Thymus (tissue), 11 donors: Measurements from ENCODE around the gene PRIMA1. TPM values are rescaled to one million over a fixed set of nuclear protein-coding genes. Genes with fewer than 3 reads are reported as not detected.

Experiments
- DNase-seq, 9 donors: peaks; one replicate each; pipeline ENCODE4 v3.0.0-alpha.2; 2013; ENCODE audit warnings: low spot score in 9 of 9, low read depth in 6 of 9, missing footprints in 1 of 9
- H3K27ac ChIP-seq, 2 donors: one replicate each; pipeline ENCODE4 v1.5.1; 2013; ENCODE audit warnings: control low read depth in 1 of 2, low read depth in 1 of 2, low read length in 1 of 2, mild to moderate bottlenecking in 1 of 2, moderate library complexity in 1 of 2
- H3K27me3 ChIP-seq, 2 donors: one replicate each; pipeline ENCODE4 v1.5.1; 2013; ENCODE audit warnings: low read length in 1 of 2; ENCODE audit not compliant: control insufficient read depth in 2 of 2, insufficient read depth in 1 of 2
- H3K36me3 ChIP-seq, 2 donors: one replicate each; pipeline ENCODE4 v1.5.1; 2013; ENCODE audit warnings: low read length in 1 of 2, mild to moderate bottlenecking in 1 of 2, moderate library complexity in 1 of 2; ENCODE audit not compliant: control insufficient read depth in 2 of 2, insufficient read depth in 2 of 2
- H3K4me1 ChIP-seq, 2 donors: one replicate each; pipeline ENCODE4 v1.5.1; 2013; ENCODE audit warnings: low read length in 2 of 2; ENCODE audit not compliant: control insufficient read depth in 2 of 2, insufficient read depth in 2 of 2
- H3K4me3 ChIP-seq, 2 donors: one replicate each; pipeline ENCODE4 v1.5.1; 2013; ENCODE audit warnings: low read length in 2 of 2, control low read depth in 1 of 2, mild to moderate bottlenecking in 1 of 2
- H3K9me3 ChIP-seq, 2 donors: one replicate each; pipeline ENCODE4 v1.5.1; 2013; ENCODE audit warnings: low read length in 1 of 2, mild to moderate bottlenecking in 1 of 2; ENCODE audit not compliant: control insufficient read depth in 2 of 2, insufficient read depth in 1 of 2
- WGBS: extraction: QIAGEN DNeasy Blood & Tissue Kit; methylation state at CpG from one replicate; pipeline ENCODE4 v1.1.7; 2013; 5-methylcytosine and 5-hydroxymethylcytosine counted together
- polyA plus RNA-seq: library from polyadenylated mRNA; stranded (reverse); fragments of 200-250 nt; gene quantifications from one replicate; pipeline ENCODE4 v1.2.3, GENCODE V29; 2013
- total RNA-seq: library from RNA; stranded (reverse); fragments of 120-200 nt; gene quantifications from one replicate; pipeline ENCODE4 v1.2.4, GENCODE V29; 2013
- donor health status: healthy.

PRIMA1 gene
- total and polyA plus RNA-seq, 2 donors, result 0.09 to 0.84 TPM

GRCh38 chr14:93775158-93775557, 13.1 kb downstream of the PRIMA1 start:
- no peak for DNase-seq
- Histone ChIP-seq H3K27ac (no peak overlapping the region), H3K27me3 (no peaks in the 10 kb centered on the region), H3K9me3 (no peaks in the 10 kb centered on the region), H3K4me1 (no peaks in the 10 kb centered on the region), H3K4me3 (no peak overlapping the region), H3K36me3 (no peaks in the 10 kb centered on the region)
- 89% methylated on average over 2 of the region's 2 CpGs for WGBS

GRCh38 chr14:93772263-93772662, 16.0 kb downstream of the PRIMA1 start:
- no peaks in the 10 kb centered on the region for H3K27me3 ChIP-seq
- H3K4me3 ChIP-seq, result no peak overlapping the region
- no peak for DNase-seq
- no peaks in the 10 kb centered on the region for H3K4me1 ChIP-seq
- no peaks in the 10 kb centered on the region for H3K9me3 ChIP-seq
- H3K27ac ChIP-seq, result no peak overlapping the region
- WGBS, result 89% methylated on average over 5 of the region's 5 CpGs
- no peaks in the 10 kb centered on the region for H3K36me3 ChIP-seq

GRCh38 chr14:93765970-93766369, 22.3 kb downstream of the PRIMA1 start:
- H3K4me1 ChIP-seq, result no peaks in the 10 kb centered on the region
- no peaks in the 10 kb centered on the region for H3K9me3 ChIP-seq
- DNase-seq, result no peak
- H3K4me3 ChIP-seq, result no peak overlapping the region
- H3K36me3 ChIP-seq, result no peaks in the 10 kb centered on the region
- no peak overlapping the region for H3K27ac ChIP-seq
- H3K27me3 ChIP-seq, result no peaks in the 10 kb centered on the region
- 80% methylated on average over 3 of the region's 3 CpGs for WGBS

GRCh38 chr14:93765155-93765554, 23.1 kb downstream of the PRIMA1 start:
- no peaks in the 10 kb centered on the region for H3K36me3 ChIP-seq
- DNase-seq, result no peak
- no peaks in the 10 kb centered on the region for H3K27me3 ChIP-seq
- no peaks in the 10 kb centered on the region for H3K9me3 ChIP-seq
- no peak overlapping the region for H3K4me3 ChIP-seq
- no peaks in the 10 kb centered on the region for H3K4me1 ChIP-seq
- 86% methylated on average over 4 of the region's 4 CpGs for WGBS
- H3K27ac ChIP-seq, result no peak overlapping the region

GRCh38 chr14:93764211-93764659, 24.1 kb downstream of the PRIMA1 start:
- no peaks in the 10 kb centered on the region for H3K4me1 ChIP-seq

GRCh38 chr14:93759719-93760307, 28.5 kb downstream of the PRIMA1 start:
- Histone ChIP-seq H3K27ac (no peak overlapping the region), H3K4me3 (no peak overlapping the region), H3K27me3 (peaks cover 0 to 3% of the 10 kb centered on the region in 2 donors), H3K9me3 (no peaks in the 10 kb centered on the region), H3K36me3 (no peaks in the 10 kb centered on the region), H3K4me1 (no peaks in the 10 kb centered on the region)
- 8% methylated on average over 15 of the region's 15 CpGs for WGBS
- DNase-seq, result no peak

More at GRCh38 chr14:93764211-93764659, 24.1 kb downstream of the PRIMA1 start:
- WGBS, result 67% methylated on average over 8 of the region's 8 CpGs
- H3K27me3 ChIP-seq, result peaks cover 0 to 3% of the 10 kb centered on the region in 2 donors
- no peaks in the 10 kb centered on the region for H3K9me3 ChIP-seq
- no peaks in the 10 kb centered on the region for H3K36me3 ChIP-seq
- DNase-seq, result no peak
- H3K27ac ChIP-seq, result no peak overlapping the region
- no peak overlapping the region for H3K4me3 ChIP-seq

GRCh38 chr14:93757206-93757605, 31.1 kb downstream of the PRIMA1 start:
- Histone ChIP-seq H3K4me3 (no peak overlapping the region), H3K4me1 (no peaks in the 10 kb centered on the region), H3K9me3 (no peaks in the 10 kb centered on the region), H3K27me3 (peaks cover 0 to 3% of the 10 kb centered on the region in 2 donors), H3K36me3 (no peaks in the 10 kb centered on the region), H3K27ac (no peak overlapping the region)
- 89% methylated on average over 12 of the region's 12 CpGs for WGBS
- no peak for DNase-seq

- Histone ChIP-seq H3K27me3 (no peaks in the 10 kb centered on the region), H3K9me3 (no peaks in the 10 kb centered on the region), H3K4me3 (no peak overlapping the region), H3K4me1 (no peaks in the 10 kb centered on the region), H3K27ac (no peak overlapping the region), H3K36me3 (no peaks in the 10 kb centered on the region)
- DNase-seq, result no peak
- 94% methylated on average over 8 of the region's 8 CpGs for WGBS
Measured at GRCh38 chr14:93753647-93754046, 34.6 kb downstream of the PRIMA1 start.

GRCh38 chr14:93752980-93753561, 35.2 kb downstream of the PRIMA1 start:
- H3K27ac ChIP-seq, result no peak overlapping the region
- H3K36me3 ChIP-seq, result no peaks in the 10 kb centered on the region
- no peaks in the 10 kb centered on the region for H3K4me1 ChIP-seq
- DNase-seq, result no peak
- H3K9me3 ChIP-seq, result no peaks in the 10 kb centered on the region
- 81% methylated on average over 4 of the region's 4 CpGs for WGBS
- H3K27me3 ChIP-seq, result no peaks in the 10 kb centered on the region
- no peak overlapping the region for H3K4me3 ChIP-seq
